ENCODE measurements around the gene EHF. TPM values are rescaled to one million over a fixed set of nuclear protein-coding genes. Genes with fewer than 3 reads are reported as not detected.

EHF gene
- total and polyA plus RNA-seq, 9 of the 15 experiments (the other 6 are each of a cell fraction or from before 2014, with no cell fraction given): 0.04 to 0.54 (median 0.37) TPM

- TF ChIP-seq BCLAF1 (IDR thresholded peaks at IDR 0.05; ENCODE audit: borderline replicate concordance in 1 of 2, control insufficient read depth in 1 of 2, low read depth in 2 of 2, low read length in 1 of 2) (no peak), PML (IDR thresholded peaks at IDR 0.05; ENCODE audit: low read length) (no peak), ARID4B (CRISPR knock-in tag; IDR thresholded peaks at IDR 0.05) (no peak), ID3 (CRISPR knock-in tag; IDR thresholded peaks at IDR 0.05) (no peak), ID3 (tag; IDR thresholded peaks at IDR 0.05) (peak; percentile 68; the same call in 1 of the 2 replicates), ZNF57 (CRISPR knock-in tag; IDR thresholded peaks at IDR 0.05) (no peak), KLF1 (tag; IDR thresholded peaks at IDR 0.05) (no peak), ZC3H4 (CRISPR knock-in tag; IDR thresholded peaks at IDR 0.05; ENCODE audit: borderline replicate concordance) (no peak), BCL6 (CRISPR knock-in tag; IDR thresholded peaks at IDR 0.05) (no peak), CREBBP (IDR thresholded peaks at IDR 0.05; ENCODE audit: low read depth, low read length) (no peak), NFXL1 (CRISPR knock-in tag; IDR thresholded peaks at IDR 0.05) (no peak), ADNP (tag; IDR thresholded peaks at IDR 0.05) (peak; percentile 40; the same call in 1 of the 2 replicates), RBM39 (optimal IDR thresholded peaks at IDR 0.05; ENCODE audit: low read depth, low read length) (no peak), NR2C2 (CRISPR knock-in tag; IDR thresholded peaks at IDR 0.05) (no peak), NR2C2 (tag; IDR thresholded peaks at IDR 0.05) (0 out of 2 replicates have a peak, but pooled peaks have one; percentile 30)
Observed at GRCh38 chr11:34640050-34640923, 19.4 kb downstream of the EHF start (continued).

Data from K562 (cell line).